GM12874 (cell line): Measurements from ENCODE around the gene RCOR2.

ENCODE experiments used
- CTCF ChIP-seq: IDR thresholded peaks from 2 replicates; pipeline ENCODE4 v1.5.1; 2011; ENCODE audit warnings: low read depth, mild to moderate bottlenecking, control low read depth, low read length, moderate library complexity; ENCODE audit not compliant: insufficient read depth

Gene RCOR2

GRCh38 chr11:63872800-63873197, 44.2 kb downstream of the RCOR2 start:
- no peak for TF ChIP-seq CTCF

DNA sequence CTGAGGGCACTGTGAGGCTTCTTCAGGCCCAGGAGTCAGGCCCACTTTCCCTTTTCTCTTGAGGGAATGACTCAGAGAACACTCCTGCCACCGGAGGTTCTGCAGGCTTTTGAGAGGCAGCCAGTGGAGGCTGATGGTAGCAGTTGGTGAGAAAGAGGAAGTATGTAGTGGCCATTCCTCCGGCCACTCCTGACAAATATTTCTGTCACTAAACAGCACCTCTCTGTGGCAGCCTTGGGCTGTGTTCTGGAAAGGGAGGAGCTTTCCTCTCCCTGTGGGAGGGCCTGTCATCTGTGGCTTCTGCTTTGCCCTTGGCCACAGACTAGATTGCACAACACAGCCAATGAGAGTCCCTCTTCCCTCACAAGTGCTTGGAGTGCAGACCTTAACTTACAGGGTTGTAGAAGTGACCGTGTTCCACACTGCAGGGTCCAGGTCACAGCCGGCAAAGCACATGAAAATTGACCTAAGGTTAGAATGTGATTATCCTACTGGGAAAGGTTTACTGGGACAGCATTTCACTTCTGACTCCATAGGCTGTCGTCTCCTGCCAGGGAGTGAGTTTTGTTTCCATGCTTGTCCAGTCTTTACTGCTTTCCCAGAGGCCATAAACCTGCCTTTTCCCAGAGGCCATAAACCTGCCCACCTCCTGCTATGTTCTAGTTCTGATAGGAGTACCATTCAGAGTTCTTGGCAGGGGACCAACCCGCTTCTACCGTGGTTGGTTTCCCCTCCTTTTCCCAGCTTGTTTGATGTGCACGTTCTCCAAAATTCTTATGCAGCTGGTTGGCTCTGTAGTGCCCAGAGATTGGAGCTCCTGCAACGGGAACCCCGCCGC, 44.8 kb downstream of the RCOR2 start:
- peak; percentile 60 for TF ChIP-seq CTCF

- TF ChIP-seq CTCF: no peak
Measured at GRCh38 chr11:63870351-63871140, 46.4 kb downstream of the RCOR2 start.

DNA sequence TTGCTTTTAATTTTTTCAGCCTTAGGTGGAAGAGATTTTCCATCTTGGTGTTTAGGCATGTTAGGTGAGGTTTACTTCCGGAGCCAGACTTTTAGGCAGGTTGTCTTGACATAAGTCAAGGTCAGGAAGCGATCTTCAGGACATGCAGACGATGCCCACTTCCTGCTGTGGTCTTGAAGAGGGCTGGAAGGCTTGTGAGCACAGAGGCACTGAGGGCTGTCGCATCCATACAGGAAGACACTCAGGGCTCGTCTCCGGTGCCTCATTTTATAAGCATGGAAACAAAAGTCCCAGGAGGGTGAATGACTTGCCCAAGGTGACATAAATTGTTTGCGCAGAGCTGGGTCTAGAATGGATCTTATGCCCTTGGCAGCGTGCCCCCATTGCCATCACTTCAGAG, 47.3 kb downstream of the RCOR2 start:
- no peak for TF ChIP-seq CTCF

DNA sequence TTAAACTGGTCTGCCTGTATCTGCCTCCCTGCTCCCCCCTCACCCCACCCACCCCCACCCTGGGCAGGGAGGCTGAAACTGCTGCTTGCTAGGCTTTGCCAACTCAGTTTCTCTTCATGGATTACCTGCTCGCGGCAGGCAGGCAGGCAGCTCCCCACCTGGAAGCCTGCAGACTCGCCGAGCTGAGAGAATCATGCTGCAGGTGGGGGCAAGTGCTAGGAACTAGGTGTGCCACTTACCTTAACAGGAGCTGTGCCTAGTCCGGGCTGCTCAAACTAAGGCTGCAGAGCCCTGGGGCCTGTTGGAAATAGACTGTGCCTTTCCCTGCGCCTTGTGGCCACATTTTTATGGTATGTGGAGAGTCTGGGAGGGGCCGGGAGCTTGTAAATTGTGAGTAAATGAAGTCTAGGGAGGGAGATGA, 47.8 kb downstream of the RCOR2 start:
- no peak for TF ChIP-seq CTCF

DNA sequence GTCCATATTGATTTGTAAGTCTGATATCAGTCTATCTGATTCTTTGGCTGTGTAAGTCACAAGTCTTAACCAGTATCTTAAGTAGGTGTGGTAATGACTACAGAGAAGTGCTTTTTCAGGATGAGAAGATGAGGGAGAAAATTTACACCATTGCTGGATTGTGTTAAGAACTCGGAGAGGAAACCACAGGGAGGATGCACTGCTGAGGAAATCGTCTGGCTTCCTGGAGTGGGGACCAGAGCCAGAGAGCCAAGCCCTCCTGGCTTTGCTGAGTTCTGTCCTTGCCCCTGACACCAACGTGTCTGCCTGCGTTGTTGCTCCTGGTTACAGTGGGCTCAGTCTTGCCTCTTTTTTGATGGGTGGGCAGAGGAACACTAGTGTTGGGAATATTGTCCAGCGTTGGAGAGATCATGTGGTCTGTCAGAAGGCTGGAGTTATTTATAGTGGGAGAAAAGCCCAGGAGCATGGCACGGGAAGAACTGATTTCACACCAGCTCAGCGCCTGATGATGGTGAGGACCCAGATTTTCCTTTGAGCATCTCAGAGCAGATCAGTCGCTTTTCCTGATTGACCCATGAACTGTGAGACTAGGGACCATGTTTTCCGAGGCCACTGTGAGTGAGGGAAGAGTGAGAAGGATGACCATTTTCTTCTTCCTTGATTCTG, 48.4 kb downstream of the RCOR2 start:
- TF ChIP-seq CTCF: no peak

DNA sequence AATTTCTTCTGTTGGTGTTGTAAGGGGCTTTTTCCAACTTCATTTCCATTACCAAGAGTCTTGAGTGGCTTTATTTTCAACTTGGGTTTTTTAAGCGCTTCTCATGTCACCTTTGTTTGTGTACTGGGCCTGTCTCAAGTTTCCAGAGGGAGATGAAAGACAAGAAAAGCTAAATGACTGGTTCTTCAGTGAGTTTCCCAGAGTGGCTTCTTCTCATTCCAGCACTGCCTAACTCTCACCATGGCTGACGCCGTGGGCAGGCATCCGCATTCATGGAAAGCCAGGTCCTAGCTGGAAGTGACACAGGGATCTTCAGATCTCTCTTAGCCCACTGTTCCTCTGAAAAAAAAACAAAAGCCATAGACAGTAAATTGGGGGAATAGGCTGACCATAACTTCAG, 49.5 kb downstream of the RCOR2 start:
- TF ChIP-seq CTCF: no peak
